ENCODE results near the gene WDHD1.
A peak's percentile ranks its signal among the peaks of the same experiment; 100 is the strongest.

Gene WDHD1, protein sequence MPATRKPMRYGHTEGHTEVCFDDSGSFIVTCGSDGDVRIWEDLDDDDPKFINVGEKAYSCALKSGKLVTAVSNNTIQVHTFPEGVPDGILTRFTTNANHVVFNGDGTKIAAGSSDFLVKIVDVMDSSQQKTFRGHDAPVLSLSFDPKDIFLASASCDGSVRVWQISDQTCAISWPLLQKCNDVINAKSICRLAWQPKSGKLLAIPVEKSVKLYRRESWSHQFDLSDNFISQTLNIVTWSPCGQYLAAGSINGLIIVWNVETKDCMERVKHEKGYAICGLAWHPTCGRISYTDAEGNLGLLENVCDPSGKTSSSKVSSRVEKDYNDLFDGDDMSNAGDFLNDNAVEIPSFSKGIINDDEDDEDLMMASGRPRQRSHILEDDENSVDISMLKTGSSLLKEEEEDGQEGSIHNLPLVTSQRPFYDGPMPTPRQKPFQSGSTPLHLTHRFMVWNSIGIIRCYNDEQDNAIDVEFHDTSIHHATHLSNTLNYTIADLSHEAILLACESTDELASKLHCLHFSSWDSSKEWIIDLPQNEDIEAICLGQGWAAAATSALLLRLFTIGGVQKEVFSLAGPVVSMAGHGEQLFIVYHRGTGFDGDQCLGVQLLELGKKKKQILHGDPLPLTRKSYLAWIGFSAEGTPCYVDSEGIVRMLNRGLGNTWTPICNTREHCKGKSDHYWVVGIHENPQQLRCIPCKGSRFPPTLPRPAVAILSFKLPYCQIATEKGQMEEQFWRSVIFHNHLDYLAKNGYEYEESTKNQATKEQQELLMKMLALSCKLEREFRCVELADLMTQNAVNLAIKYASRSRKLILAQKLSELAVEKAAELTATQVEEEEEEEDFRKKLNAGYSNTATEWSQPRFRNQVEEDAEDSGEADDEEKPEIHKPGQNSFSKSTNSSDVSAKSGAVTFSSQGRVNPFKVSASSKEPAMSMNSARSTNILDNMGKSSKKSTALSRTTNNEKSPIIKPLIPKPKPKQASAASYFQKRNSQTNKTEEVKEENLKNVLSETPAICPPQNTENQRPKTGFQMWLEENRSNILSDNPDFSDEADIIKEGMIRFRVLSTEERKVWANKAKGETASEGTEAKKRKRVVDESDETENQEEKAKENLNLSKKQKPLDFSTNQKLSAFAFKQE

DNA sequence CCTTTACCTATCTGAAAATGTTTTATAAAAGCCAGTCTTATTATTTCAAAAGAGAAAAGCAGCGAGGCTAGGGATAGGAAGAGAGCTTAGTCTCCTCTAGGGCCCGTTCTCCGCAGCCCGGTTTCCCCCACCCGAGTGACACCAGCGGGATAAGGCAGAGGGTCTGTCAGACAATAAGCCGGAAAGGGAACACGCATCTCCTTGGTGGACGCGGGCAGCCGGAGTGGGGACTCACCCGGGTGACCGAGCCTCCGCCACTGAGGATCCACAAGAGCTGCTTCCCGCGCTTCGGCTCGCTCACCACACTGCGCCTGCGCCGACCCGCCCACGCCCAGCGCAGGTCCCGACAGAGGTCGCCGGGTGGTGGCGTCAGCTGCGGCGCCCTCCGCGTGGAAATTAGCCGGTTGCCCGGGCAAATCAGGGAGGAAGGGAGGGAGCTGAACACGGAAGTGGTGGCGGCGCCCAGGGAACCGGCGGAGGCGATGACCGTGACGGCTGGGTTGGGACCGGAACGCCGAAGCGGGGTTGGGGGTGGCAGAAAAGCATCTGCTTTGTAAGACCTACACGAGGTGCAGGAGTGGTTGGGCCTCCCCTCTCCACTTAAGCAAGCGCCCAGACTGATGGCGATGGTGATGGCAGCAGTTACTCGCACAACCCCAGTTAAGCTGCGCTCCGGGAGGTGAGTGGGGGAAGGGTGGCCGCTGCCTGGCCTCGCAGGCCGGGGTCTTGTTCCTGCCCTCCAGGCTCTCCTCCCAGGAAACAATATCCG, at the start of gene WDHD1, which contains the start of gene SOCS4:
WDHD1 (minus strand) TSS at position 307 of the 769 bp plus-strand sequence. CDS start 312 bp downstream, outside the sequence.
SOCS4 (plus strand) TSS at position 444 of the 769 bp plus-strand sequence. CDS start 15,806 bp downstream, outside the sequence.
- no peak for FAIRE-seq

DNA sequence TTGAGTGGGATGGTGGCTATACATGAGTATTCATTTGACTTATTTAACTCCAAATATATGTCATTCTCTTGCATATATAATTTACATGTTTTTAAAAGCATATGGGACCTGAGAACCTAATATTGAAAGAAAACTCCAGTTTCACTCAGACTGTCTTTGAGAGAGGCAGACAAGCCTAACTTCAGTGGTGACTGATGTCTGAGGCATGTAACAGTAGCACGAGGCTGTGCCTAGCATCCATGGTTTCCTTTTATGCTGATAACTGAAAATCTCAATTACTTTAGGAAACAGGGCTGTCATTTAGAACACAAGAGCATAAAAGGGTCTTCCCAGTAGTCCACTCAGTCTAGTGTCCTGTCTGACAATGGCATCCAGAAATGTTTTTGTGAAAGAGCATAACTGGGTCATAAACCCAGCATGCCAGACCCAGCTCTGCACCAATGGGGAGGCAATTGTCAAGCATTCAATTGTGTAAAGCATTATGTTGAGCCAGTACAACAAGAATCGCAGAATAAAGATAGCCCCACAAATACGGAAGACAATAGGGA, 48.8 kb upstream of the WDHD1 start:
- no peak for FAIRE-seq

DNA sequence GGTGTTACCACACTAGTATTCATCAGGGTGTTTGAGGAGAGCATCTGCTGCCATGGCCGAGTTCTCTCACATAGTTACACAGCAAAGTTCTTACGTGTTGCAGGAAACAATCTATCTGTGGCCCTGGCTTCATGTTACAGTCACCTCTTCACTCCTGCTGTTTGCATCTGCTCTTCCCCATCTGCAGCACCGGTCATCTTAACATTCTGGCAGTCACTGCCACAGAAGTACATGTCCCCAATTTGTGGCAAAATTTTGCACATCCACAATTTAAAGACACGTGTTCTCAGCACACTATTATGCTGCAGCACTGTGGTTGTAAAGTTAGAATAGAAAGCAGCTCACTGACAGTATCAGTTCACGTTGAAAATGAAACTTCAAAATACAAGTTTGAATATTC, 47.8 kb upstream of the WDHD1 start:
- no peak for FAIRE-seq

DNA sequence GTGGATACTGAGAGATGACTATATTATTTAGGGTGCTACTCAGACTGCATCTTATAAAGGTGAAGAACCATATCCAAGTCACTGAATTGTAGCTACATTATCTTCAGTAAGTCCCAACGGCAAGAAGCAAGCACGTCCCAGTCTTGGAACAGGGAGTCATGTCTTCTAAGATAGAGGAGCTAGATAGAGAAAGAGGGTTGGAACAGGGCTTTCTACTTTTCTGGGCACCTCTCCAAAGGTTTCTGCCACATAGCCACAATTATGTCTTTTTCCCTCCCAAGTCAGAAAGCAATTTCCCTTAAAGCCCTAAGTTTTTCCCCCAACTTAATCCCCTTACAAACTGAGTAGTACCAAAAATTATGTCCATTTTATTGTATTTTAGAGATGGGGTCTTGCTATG, 47.0 kb upstream of the WDHD1 start:
- FAIRE-seq = no peak

DNA sequence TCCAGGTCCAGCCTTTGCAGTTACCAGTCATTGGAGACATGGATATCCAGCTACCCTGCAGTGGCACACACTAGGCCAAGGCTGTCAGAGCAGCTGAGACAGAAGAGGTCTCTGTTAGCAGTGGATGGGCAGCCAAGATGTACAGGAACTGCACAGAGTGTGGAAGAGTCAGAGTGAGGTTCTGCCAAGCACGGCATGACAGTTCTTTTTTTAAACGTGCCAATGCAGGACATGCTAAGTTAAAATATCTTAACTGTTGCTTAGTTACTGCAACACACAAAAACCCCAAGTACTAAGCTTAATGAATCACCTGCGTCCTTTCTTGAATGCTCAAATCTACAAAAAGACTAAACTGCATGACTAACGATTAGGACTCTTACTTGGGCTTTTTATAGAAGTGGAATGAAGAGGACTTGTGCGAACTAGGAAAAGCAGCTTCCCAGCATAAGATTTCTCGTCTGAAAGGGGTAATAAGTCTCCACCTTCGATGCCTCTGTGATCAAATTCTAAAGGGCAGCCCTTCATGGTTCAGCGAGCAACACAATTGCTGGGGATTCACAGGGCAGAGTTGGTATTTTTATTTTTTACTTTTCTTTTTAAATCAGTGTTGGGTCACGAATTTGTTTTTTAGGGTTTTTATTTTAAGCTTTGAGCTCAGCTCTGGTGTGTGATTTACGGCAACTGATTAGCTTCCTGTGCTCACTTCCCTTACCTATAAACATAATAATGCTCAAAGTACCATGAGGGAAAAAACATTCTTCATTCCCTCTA, 45.2 kb upstream of the WDHD1 start:
- FAIRE-seq = no peak

DNA sequence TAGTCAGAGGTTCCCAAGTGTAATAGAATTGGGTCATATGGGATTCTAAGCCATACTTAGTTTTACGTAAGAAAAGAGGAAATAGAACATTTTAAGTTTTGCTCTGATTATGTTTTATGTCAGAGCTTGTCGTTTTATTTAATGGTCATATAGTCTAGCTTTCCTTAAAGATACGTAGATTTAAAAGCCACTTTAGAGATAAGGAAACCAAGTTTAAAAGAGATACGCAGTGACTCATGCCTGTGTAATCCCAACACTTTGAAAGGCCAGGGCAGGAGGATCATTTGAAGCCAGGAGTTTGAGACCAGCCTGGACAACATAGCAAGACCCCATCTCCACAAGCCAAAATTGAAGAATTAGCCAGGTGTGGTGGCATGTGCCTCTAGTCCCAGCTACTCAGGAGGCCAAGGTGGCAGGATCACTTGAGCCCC, 44.1 kb upstream of the WDHD1 start:
- no peak for FAIRE-seq

DNA sequence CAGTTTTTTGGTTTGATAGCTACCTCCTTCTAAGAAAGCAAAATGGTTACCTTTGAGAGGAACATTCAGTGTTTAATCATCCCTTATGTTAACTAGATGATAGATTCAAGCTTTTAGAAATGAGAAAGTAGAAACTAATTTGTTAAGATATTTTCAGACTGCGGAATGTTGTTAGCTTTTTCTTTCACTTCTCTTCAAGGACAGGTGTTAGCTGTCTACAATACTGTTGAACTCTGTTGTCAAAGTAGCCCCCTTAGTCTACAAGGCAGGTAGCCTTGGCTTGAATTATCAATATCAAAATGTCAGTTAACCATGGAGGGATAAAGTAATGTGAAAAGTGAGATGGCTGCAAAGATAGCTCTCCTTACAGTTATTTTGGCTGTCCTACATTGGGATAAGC, 39.3 kb upstream of the WDHD1 start:
- FAIRE-seq = no peak

DNA sequence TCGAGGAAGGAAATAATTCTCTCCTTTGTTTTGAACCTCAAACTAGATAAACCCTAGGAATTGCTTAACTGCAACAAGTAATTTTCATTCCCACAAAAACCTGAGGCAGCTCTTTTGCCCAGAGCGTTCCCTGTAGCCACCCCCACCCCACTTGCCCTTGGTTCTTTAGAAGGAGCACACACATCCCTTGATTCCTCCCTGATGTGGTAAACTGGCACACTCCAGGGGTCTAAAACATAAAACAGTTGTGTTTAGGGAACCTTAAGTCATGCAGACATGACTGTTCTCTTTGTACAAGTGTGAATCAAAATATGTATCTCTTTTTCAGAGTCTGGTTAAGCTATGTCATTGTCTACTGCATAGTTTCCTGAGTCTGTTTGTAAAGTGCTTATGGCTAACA, 38.5 kb upstream of the WDHD1 start:
- no peak for FAIRE-seq

DNA sequence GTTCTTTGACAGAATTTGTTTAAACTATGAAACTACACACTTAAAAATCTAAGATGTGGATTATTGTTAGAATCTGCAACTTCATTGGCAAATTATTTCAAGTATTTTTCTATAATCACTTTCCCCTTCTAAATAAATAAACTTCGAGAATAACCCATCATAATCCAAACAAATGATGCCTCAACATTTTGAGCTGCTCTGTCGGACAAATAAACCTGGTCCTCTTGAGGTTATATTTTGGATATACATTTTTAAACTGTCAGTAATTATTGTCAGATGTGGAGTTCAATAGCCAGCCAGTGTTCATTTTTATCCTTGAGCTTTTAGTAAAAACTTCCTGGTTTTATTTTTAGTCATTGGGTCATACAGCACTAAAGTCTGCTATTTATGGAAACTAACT, 38.0 kb upstream of the WDHD1 start:
- FAIRE-seq = peak; percentile 62

DNA sequence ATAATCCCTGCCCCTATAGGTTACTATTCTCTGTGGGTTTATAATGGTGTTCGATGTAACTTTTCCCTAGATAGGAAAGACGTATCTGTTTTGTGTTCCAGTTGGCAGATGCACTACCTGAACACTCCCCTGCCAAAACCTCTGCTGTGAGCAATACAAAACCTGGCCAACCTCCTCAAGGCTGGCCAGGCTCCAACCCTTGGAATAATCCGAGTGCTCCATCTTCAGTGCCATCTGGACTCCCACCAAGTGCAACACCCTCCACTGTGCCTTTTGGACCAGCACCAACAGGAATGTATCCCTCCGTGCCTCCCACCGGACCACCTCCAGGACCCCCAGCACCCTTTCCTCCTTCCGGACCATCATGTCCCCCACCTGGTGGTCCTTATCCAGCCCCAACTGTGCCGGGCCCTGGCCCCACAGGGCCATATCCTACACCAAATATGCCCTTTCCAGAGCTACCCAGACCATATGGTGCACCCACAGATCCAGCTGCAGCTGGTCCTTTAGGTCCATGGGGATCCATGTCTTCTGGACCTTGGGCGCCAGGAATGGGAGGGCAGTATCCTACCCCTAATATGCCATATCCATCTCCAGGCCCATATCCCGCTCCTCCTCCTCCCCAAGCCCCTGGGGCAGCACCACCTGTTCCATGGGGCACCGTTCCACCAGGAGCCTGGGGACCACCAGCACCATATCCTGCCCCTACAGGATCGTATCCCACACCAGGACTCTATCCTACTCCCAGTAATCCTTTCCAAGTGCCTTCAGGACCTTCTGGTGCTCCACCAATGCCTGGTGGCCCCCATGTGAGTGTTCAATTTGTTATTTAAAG, 35.8 kb upstream of the WDHD1 start:
- FAIRE-seq = no peak

DNA sequence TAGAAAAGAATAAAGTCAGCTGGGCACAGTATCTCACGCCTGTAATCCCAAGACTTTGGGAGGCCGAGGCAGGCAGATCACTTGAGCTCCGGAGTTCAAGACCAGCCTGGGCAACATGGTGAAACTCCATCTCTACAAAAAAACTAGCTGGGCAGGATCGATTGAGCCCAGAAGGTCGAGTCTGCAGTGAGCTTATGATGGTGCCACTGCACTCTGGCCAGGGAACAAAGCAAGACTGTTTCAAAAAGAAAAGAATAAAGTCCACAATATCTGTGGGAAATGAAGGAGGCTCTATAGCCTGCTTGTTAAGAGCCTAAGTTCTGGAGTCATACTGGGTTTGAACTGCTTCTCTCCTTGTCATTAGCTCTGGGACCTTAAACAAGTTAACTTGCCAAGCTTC, 32.4 kb upstream of the WDHD1 start:
- no peak for FAIRE-seq

DNA sequence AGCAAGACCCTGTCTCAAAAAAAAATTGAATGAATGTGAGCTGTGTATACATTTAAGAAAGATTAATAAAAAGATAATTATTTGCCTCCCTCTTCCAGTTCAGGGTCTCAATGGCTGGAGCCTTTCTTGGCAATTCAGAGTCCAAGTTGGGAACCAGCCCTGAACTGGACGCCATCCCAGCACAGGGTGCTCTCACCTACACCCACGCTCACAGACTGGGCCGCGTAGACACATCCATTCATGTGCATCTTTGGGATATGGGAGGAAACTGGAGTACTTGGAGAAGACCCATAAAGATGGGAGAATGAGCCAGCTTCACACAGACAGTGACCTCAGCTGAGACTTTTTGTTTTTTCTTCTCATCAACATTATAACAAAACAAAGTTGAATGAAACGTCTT, 31.0 kb upstream of the WDHD1 start:
- FAIRE-seq = no peak

DNA sequence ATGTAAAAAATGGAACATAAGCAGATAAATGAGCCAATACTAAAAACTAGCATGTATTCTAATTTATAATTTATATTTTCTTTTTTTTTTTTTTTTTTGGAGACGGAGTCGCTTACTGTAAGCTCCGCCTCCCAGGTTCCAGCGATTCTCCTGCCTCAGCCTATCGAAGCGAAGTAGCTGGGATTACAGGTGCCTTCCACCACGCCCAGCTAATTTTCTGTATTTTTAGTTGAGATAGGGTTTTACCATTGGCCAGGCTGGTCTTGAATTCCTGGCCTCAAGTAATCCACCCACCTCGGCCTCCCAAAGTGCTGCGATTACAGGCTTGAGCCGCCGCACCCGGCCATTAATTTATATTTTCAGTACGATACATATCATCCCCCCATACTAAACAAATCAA, 27.2 kb upstream of the WDHD1 start:
- FAIRE-seq = no peak

DNA sequence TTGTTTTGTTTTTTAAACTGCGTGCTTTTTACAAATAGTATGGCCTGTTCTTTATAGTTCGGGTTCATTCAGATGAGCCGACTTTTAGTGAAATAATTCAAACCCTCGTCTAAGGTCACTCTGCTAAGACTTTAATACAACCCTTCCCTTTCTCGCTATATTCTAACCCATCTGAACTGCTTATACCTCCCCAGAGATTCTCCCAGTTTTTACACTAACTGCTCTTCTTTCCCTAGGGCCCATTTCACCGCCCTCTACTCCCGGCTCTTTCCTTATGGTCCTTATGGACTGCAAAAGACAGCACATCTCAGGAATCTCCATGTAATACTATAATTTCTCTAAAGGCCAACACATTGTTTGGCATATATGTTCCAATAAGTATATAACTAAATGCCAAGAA, 26.6 kb upstream of the WDHD1 start:
- no peak for FAIRE-seq

DNA sequence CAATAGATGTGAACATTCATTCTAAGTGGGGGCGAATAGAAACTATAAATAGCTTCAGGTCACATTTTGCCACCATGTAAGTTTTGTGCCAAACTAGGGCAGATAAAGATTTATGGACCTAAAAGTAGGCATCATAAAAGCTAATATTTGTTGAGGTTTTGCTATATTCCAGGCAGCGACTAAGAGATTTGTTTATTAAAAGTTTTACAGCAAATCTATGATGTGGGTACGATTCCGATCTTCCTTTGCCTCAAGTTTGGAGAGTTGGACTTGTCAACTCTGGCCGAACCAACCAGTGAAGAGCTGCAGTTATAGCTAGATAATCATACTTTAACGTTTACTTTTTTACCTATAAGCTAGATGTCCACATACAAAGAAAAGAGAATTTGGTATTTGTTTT, 26.1 kb upstream of the WDHD1 start:
- no peak for FAIRE-seq

DNA sequence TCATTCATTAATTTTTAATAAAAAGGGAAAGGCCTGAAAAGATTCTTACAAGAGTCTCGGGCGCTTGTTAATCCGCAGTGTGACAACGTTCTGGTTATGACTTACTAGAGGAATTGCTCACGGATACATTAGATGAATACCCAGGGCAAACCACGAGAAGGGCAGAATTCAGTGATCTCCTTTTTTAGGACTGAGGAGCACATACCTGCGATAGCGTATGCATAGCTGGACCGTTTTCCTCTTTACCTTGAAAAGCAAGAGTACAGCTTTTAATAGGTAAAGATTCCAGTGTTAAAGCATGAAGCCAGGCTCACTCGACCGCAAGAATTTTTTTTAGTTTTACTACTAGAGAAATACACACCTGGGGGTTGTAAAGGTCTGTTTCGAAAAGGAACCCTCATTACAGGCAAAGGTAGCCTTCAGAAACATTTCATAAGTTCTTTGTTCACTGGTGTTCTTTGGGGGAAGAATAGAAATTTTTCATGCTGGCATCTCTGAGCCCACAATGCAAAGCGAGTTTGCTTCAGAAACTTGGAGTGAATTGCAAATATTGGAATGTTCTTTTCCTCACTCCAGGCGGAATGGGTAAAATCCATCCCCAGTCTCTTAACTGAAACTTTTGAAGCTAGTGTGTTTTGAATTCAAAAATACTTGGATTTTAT, 25.5 kb upstream of the WDHD1 start:
- FAIRE-seq = no peak

DNA sequence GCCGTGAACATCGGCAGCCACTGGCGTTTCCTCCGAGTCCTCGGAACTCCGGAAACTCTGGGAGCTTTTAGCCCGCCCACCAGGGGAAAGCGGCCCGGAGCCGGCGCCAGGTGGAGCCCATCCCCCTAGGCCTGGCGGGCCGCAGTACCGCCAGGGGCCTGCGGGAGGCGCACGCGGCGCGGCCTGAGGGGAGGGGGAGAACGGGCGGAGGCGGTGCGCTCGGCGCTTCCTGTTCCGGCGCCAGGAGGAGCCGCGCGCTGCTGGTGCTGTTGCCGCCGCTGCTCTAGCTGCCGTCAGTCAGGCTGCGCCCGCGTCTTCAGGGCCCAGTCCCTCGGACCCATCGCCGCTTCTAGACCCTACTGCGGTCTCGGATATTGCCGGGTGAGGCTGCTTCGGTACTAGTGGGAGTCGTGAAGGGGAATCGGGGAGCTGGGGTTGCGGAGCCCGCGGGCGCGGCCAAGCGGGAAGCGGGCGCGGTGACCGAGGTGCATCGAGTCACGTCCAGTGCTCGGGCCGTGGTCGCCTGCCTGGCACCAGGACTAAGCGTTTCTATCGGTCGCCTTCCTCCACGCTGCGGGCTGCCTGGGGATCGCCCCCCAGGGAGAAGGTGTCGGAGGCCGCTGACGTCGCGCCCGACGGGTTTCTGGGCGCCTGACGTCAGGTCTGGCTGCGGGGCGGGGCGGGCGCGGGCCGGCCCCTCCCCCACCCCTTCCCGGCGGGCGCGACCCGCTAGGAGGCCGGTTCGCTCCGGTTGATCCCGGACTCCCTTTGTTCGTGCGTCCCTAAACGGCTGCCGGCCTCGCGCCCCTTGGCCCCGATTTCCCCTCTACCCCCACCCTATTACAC, 24.7 kb upstream of the WDHD1 start, which contains the start of gene MAPK1IP1L:
MAPK1IP1L (plus strand) TSS at position 225 of the 846 bp plus-strand sequence. CDS start 10,037 bp downstream, outside the sequence.
- no peak for FAIRE-seq

DNA sequence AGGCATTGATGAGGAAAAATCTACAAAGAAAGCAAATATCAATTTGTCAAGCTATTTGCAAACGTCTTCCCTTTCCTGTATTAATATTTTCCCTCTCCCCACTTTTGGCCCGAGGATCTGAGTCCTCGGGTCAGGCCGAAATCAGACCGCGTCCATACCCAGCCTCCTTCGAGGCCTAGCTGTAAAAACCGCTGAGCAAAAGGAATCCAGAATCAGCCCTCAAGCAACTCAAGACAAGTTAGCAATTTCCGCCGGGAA, 24.2 kb upstream of the WDHD1 start:
- no peak for FAIRE-seq

DNA sequence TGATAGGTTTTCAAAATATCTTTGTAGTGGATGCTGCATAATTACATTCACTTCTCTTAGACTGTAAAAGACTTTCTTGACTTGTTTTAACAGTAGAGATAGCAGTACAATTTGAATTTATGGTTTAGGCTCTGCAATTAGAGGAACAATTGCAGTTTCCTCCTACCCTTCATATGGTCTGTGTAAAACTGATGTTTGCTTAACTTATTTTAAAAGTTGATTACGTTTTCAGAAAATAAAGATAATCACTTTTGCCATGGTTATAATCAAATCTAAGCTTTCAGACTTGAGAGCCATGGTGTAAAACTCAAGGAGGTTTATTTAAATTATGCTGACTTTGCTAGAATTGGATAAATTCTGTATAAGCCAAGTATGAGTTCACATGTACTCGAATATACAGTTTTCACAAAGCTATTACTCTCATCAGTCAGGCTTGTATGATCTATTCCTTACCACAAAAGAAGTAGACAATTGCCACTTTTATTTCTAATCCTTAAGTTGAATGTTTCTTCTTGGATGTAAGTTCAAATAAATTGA, 22.1 kb upstream of the WDHD1 start:
- no peak for FAIRE-seq
